Measurements from ENCODE around the gene SPATA20.

The SPATA20 gene

DNA sequence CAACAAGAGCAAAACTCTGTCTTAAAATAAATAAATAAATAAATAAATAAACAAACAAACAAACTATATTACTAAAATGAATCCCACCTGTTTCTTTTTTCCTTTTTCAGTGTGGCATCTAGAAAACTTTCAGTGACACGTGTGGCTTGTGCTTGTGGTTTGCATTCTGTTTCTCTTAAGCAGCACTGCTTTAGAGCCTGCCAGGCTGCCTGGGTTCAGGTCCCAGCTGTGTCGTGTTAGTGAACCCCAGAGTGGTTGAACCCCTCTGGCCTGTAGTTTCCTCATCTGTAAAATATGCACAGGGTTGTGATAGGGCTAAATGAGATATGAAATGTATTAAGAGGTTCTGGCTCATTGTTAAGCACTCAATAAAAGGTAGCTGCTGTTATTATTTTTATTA lies 26.5 kb upstream of the SPATA20 start:
- FAIRE-seq: no peak

GRCh38 chr17:50521514-50521913 lies 25.5 kb upstream of the SPATA20 start:
- no peak for FAIRE-seq

DNA sequence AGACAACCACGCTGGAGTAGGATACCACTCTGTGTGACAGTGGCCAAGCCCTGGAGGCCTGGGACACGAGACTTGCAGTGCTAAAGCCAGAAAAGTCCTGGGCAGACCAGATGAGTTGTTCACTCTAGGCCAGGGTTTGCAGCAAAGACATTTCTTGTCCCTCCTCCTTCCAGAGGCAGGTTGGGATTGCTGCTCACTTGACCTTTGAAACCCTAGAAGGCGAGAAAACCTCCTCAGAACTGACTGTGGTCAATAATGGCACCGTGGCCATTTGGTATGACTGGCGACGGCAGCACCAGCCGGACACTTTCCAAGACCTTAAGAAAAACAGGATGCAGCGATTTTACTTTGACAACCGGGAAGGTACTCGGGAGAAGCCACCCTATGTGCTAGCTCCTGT lies 24.2 kb upstream of the SPATA20 start:
- no peak for FAIRE-seq

DNA sequence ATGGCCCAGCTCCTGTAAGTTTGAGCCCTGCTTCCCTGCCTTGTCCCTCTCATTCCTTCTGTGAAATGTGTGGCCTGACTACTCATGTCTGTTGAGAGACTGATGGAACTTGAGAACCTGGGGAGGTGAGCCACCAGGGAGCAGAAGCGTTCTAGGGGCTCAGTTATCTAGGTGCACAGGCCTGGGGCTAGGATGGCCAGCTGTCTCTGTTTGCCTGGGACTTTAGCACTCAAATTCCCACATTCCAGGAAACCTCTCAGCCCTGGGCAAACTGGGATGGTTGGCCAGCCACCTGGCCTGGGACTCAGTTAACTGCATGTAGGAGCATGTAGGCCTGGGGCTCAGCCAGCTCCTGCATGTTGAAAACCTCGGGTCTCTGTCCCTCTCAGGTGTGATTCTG lies 23.8 kb upstream of the SPATA20 start:
- no peak for FAIRE-seq

DNA sequence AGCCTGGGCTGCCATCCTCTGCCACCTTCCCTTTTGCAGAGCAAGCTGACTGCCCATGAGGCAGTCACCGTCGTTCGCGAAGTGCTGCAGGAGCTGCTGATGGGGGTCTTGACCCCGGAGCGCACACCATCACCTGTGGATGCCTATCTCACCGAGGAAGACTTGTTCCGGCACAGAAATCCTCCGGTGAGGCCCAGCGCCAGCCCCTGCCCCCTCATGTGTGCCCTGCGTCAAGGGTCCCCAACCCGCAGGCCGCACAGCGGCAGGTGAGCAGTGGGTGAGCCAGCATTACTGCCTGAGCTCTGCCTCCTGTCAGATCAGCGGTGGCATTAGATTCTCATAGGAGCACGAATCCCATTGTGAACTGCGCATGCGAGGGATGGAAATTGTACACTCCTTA lies 22.1 kb upstream of the SPATA20 start:
- no peak for FAIRE-seq

DNA sequence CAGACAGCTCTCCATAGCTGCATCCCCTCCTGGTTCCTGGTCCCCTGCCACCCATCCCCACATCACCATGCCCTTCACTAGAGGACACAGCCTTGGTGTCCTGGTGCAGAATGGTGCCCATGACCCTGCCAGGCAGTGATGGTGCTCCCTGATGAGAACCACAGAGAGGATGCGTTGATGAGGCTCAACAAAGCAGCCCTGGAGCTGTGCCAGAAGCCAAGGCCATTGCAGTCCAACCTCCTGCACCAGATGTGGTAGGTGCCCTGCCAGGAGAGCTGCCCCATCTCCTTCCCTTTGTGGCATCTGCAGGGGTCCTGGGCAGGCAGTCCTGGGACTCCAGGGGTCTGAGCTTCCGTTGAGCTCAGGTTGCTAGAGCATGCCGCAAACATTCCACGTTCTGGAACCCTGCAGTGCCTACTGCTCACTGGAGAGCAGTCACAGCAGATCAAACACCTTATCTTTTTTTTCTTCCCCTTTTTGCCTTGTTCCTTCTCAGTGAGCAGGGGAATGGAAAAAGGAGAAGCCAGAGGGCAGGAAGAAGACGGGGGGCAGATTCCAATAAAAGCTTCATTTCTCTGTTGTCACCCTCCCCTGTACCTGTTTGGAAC lies 19.7 kb upstream of the SPATA20 start:
- FAIRE-seq: no peak

DNA sequence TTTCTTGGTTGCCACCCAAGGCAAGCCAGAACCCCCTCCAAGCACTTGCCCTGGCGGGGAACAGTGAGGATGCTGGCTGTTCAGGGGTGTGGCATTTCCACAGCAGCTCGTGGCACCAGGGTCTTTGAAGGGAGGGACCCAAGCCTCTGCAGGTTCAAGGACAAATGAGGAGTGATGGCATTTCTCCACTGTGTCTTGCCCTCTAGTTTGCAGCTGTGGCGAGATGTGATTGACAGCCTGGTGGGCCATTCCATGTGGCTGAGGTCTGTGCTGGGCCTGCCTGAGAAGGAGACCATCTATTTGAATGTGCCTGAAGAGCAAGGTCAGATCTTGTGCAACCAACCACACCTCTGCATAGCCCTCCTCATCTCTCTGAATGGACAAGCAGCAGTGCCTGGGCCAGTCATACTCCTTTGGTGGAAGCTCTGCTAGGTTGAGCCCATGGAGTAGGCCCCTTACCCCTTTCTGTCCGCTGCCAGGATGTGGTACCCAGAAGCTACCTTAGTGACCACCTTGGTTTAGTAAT lies 19.0 kb upstream of the SPATA20 start:
- FAIRE-seq: no peak

- FAIRE-seq: no peak
These were observed 17.1 kb upstream of the SPATA20 start for GRCh38 chr17:50529849-50530248.

DNA sequence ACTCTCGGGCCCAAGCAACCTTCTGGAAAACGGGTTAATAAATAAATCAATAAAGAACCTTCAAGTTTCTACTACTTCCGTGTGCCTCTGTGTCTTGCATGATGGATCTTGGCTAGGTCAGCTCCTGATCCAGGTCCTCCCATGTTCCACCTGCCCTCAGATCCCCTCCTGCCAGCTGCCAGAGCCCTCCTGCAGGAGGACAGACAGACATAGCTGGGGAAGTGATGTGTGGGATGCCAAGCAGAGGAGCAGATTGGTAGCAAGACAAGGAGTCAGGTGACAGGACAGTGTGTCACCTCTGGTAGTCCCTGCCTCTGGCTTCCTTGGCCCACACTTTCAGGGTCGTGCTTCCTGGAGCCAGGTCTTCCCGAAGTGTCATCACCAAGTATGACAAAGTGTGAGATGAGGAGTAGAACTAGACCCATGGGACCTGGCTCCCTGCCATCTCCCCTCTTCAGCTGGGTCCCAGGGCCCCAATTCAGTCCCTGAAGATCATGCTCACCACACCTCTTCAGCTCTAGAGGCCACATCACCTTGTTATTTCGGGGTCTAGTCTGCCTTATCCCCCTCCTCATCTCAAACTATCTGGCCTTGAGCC lies 15.4 kb upstream of the SPATA20 start:
- no peak for FAIRE-seq

GRCh38 chr17:50532452-50533024 lies 14.4 kb upstream of the SPATA20 start, which contains the start of gene EPN3:
Gene EPN3 (plus strand): TSS chr17:50532735. CDS start chr17:50536557, 3,822 bp downstream.
- no peak for FAIRE-seq

- no peak for FAIRE-seq
These were observed 13.8 kb upstream of the SPATA20 start for GRCh38 chr17:50533185-50533584.

DNA sequence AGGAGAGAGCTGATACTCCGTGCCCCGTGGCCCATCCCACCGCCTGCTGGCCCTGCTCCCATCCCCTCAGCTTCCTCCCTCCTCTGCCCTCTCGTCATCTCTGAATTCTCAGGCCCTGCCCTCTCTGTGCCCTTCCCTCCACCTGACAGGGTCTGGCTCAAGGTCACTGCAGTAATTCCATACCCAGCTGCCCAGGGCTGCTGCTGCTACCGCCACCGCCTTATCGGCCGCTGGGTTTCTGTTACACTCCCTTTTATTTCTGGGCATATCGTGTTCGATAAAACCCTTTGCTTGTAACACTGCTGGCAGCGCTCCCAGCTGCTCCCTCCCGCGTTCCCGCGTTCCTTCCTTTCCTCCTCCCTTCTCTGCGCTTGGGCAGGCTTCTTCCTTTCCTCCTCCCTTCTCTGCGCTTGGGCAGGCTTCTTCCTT lies 13.2 kb upstream of the SPATA20 start:
- FAIRE-seq: no peak

GRCh38 chr17:50534222-50534978 lies 12.6 kb upstream of the SPATA20 start:
- no peak for FAIRE-seq

- FAIRE-seq: no peak
These were observed 12.0 kb upstream of the SPATA20 start for GRCh38 chr17:50534979-50535326.

GRCh38 chr17:50535407-50535806 lies 11.6 kb upstream of the SPATA20 start:
- FAIRE-seq: no peak

GRCh38 chr17:50536683-50537646 lies 10.0 kb upstream of the SPATA20 start:
- FAIRE-seq: no peak

DNA sequence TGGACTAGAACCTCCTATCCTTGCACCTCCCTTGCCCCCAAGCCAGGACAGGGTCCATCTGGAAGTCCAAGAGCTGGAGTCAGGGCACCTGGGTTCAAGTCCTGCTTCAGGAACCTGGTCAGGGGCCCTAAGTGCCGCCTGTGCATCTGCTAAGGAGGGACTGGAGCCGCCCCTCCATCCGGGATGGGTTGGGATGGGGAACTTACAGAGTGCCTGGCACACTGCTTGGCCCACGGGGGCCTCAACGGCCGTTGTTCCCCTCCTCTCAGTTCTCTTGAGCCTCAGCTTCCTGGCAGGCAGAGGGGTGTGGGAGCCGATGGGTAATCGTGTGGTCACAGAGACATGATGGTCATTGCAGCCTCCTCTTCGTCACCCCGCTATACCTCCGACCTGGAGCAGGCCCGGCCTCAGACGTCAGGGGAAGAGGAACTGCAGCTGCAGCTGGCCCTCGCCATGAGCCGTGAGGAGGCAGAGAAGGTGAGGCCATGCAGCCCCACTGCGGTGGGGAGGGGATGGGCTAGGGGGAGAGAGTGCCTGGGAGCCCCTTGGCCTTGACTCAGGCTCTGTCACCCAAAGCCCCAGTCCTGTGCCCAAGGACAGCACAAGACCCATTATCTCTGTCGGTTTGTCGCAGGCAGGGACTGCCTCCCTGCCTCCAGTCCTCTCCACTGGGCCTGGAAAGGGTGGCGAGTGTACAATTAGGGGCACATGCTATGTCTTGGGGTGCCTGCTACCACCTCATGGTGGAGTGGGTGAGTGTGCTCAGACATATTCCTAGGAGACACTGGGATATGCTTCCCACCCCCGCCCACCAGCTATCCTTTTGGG lies 9.0 kb upstream of the SPATA20 start:
- FAIRE-seq: no peak

- FAIRE-seq: no peak
These were observed 8.2 kb upstream of the SPATA20 start for GRCh38 chr17:50538549-50539410.

DNA sequence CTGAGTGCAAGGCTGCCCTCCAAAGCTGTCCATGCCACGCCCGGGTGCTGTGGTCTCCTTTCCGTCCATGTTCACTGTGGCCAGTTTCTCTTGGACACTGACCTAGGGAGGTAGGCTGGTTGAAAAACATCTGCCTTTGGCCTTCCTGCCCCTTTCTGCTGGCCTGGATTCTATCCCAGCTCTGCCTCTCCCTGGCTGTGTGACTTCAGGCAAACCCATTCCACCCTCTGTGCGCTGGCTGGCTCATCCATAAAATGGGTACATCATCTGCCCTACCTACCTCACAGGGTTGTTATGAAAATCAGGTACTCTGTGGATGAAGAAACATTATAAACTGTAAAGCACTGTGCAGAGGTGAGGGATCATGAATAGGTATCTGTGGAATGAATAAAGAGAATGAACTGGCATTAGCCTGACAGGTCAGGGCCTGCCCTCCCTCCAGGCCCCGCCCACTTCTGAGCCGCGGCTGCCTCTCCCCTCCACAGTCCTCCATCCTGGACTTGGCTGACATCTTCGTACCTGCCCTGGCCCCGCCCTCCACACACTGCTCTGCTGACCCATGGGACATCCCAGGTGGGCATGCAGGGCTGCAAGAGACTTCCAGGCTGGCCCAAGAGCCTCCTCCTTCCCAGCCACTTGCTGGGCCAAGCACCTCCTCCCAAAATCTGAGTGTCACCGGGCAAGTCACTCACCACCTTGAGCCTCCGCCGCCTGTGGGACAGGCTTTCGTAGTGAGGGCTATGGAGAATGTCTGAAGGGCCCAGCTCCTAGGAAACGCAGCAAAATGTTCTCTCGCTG lies 7.0 kb upstream of the SPATA20 start:
- no peak for FAIRE-seq
